Trophoblast cell (in vitro differentiated cells and primary cell): ENCODE results near the gene AUTS2.

ENCODE experiments used
- DNase-seq, 2 donors: peaks; one replicate each; pipeline ENCODE4 v3.0.0-alpha.2; 2016
- H2AFZ ChIP-seq: 2 replicates; pipeline ENCODE4 v1.6.1; 2013; ENCODE audit warnings: low read length, moderate library complexity, mild to moderate bottlenecking; ENCODE audit not compliant: insufficient read depth, poor library complexity
- H2AK5ac ChIP-seq: 2 replicates; pipeline ENCODE4 v1.6.1; 2013; ENCODE audit warnings: mild to moderate bottlenecking, low read length
- H2BK120ac ChIP-seq: 2 replicates; pipeline ENCODE4 v1.6.1; 2013; ENCODE audit warnings: low read length, mild to moderate bottlenecking, moderate library complexity; ENCODE audit not compliant: insufficient read depth, poor library complexity
- H2BK12ac ChIP-seq: 2 replicates; pipeline ENCODE4 v1.6.1; 2013; ENCODE audit warnings: mild to moderate bottlenecking, low read length, moderate library complexity
- H2BK5ac ChIP-seq: 2 replicates; pipeline ENCODE4 v1.6.1; 2013; ENCODE audit warnings: low read length, low read depth, moderate library complexity, mild to moderate bottlenecking; ENCODE audit not compliant: poor library complexity
- H3K14ac ChIP-seq: 2 replicates; pipeline ENCODE4 v1.6.1; 2013; ENCODE audit warnings: mild to moderate bottlenecking, low read length
- H3K18ac ChIP-seq: 2 replicates; pipeline ENCODE4 v1.6.1; 2013; ENCODE audit warnings: mild to moderate bottlenecking, low read length
- H3K23ac ChIP-seq: 2 replicates; pipeline ENCODE4 v1.6.1; 2013; ENCODE audit warnings: low read length
- H3K27ac ChIP-seq: 2 replicates; pipeline ENCODE4 v1.5.1; 2013; ENCODE audit warnings: low read depth, mild to moderate bottlenecking, inconsistent platforms, low read length, moderate library complexity
- H3K27me3 ChIP-seq: 2 replicates; pipeline ENCODE4 v1.6.1; 2013; ENCODE audit warnings: inconsistent platforms, mild to moderate bottlenecking, low read length, moderate library complexity; ENCODE audit not compliant: insufficient read depth
- H3K36me3 ChIP-seq, 2 experiments: 1 replicate in 1 of 2; 2 replicates in 1 of 2; pipeline ENCODE4 v1.6.1; 2013; ENCODE audit warnings: low read length in 2 of 2, mild to moderate bottlenecking in 2 of 2, moderate library complexity in 1 of 2; ENCODE audit not compliant: insufficient read depth in 2 of 2, control insufficient read depth in 1 of 2
- H3K4ac ChIP-seq: 2 replicates; pipeline ENCODE4 v1.6.1; 2013; ENCODE audit warnings: low read depth, mild to moderate bottlenecking, low read length, moderate library complexity
- H3K4me1 ChIP-seq, 2 experiments: 1 replicate in 1 of 2; 2 replicates in 1 of 2; pipeline ENCODE4 v1.6.1; 2013; ENCODE audit warnings: low read length in 2 of 2, mild to moderate bottlenecking in 2 of 2, moderate library complexity in 1 of 2; ENCODE audit not compliant: insufficient read depth in 2 of 2, control insufficient read depth in 1 of 2
- H3K4me2 ChIP-seq: 2 replicates; pipeline ENCODE4 v1.6.1; 2013; ENCODE audit warnings: inconsistent platforms, mild to moderate bottlenecking, low read length, moderate library complexity
- H3K4me3 ChIP-seq: 2 replicates; pipeline ENCODE4 v1.5.1; 2013; ENCODE audit warnings: mild to moderate bottlenecking, low read depth, low read length, inconsistent platforms
- H3K79me1 ChIP-seq: one replicate; pipeline ENCODE4 v1.6.1; 2013; ENCODE audit warnings: low read length
- H3K79me2 ChIP-seq: 2 replicates; pipeline ENCODE4 v1.6.1; 2013; ENCODE audit warnings: low read length, mild to moderate bottlenecking; ENCODE audit not compliant: control insufficient read depth, insufficient read depth, poor library complexity
- H3K9ac ChIP-seq: 2 replicates; pipeline ENCODE4 v1.6.1; 2013; ENCODE audit warnings: mild to moderate bottlenecking, low read length
- H3K9me3 ChIP-seq: 2 replicates; pipeline ENCODE4 v1.6.1; 2013; ENCODE audit warnings: low read depth, mild to moderate bottlenecking, control low read depth, inconsistent platforms, low read length; ENCODE audit not compliant: insufficient read depth
- H4K12ac ChIP-seq: 2 replicates; pipeline ENCODE4 v1.6.1; 2013; ENCODE audit warnings: low read depth, mild to moderate bottlenecking, low read length, moderate library complexity
- H4K8ac ChIP-seq: 2 replicates; pipeline ENCODE4 v1.6.1; 2013; ENCODE audit warnings: low read depth, mild to moderate bottlenecking, low read length, moderate library complexity
- H4K91ac ChIP-seq: one replicate; pipeline ENCODE4 v1.6.1; 2013; ENCODE audit warnings: low read depth, mild to moderate bottlenecking, low read length, moderate library complexity
- WGBS: extraction: QIAGEN DNeasy Blood & Tissue Kit; methylation state at CpG from one replicate; pipeline ENCODE4 v1.1.7; 2013; ENCODE audit warnings: missing lambda C conversion rate; ENCODE audit not compliant: insufficient read length, insufficient coverage; ENCODE audit errors: extremely low coverage; 5-methylcytosine and 5-hydroxymethylcytosine counted together

AUTS2 gene

DNA sequence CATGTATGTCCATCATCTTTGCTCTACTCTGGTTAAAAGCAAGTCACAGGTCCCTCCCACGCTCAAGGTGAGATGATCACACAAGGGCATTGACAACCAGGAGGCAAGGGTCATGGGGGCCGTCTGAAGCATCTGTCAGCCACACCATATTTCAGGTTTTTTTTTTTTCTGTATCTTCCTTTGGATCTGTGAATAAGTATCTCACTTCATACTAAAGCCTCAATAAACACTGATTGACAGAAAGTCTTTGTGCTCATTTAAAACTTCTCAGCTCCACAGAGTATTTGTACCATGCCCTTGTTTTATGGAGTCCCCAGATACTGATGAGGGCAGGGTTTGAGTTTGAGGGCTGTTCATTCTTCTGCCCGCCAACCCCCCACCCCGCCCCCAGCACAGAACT, 45.0 kb downstream of the AUTS2 start:
- Histone ChIP-seq H2BK5ac (no peak overlapping the region), H2BK12ac (no peak overlapping the region), H4K8ac (no peak overlapping the region), H3K4me3 (no peak overlapping the region), H3K36me3 (no peaks in the 10 kb centered on the region), H3K9ac (no peak overlapping the region), H2AFZ (no peak overlapping the region), H3K14ac (no peak overlapping the region), H4K12ac (no peak overlapping the region), H3K23ac (no peak overlapping the region), H3K4me2 (no peak overlapping the region), H3K27me3 (no peaks in the 10 kb centered on the region), H3K79me1 (no peaks in the 10 kb centered on the region), H3K9me3 (no peaks in the 10 kb centered on the region), H2AK5ac (no peak overlapping the region), H3K4ac (no peak overlapping the region), H3K4me1 (peaks cover 0 to 1% of the 10 kb centered on the region in 2 experiments), H2BK120ac (no peak overlapping the region), H4K91ac (no peak overlapping the region), H3K18ac (no peak overlapping the region), H3K79me2 (no peaks in the 10 kb centered on the region), H3K27ac (no peak overlapping the region)
- no CpG with 5 or more reads among the region's 4 CpGs for WGBS
- DNase-seq = no peak

- Histone ChIP-seq H2BK12ac (no peak overlapping the region), H3K27ac (no peak overlapping the region), H3K14ac (no peak overlapping the region)
Observed at GRCh38 chr7:69643708-69644445, 45.6 kb downstream of the AUTS2 start.

DNA sequence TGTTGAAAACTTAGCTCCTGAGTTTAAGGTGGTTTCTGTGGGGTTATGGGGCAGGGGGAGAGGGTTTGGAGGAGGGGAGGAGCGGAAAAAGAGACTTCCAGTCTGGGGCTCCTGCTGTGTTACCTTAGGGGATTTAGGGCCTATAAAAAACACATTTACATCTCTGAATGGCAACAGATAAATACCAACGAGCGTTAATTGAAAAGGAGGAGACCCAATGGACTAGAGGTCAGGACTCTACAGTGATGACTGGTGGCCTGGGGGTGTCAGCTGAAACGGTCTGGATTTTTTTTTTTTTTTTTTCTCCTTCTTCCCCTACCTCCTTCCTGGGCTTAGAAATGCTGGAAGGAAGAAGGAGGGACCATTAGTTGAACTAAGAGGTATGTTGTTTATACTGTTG, 47.4 kb downstream of the AUTS2 start:
- no CpG with 5 or more reads among the region's 4 CpGs for WGBS
- H3K9ac ChIP-seq = no peak overlapping the region
- H4K8ac ChIP-seq = no peak overlapping the region
- no peaks in the 10 kb centered on the region for H3K36me3 ChIP-seq
- no peak overlapping the region for H3K23ac ChIP-seq
- no peak overlapping the region for H3K4ac ChIP-seq
- no peak for DNase-seq
- no peak overlapping the region for H2BK120ac ChIP-seq
- no peak overlapping the region for H3K4me2 ChIP-seq
- no peak overlapping the region for H2AK5ac ChIP-seq
- peaks cover 0 to 1% of the 10 kb centered on the region in 2 experiments for H3K4me1 ChIP-seq
- no peak overlapping the region for H3K4me3 ChIP-seq
- H3K27me3 ChIP-seq = no peaks in the 10 kb centered on the region
- H3K9me3 ChIP-seq = no peaks in the 10 kb centered on the region
- H4K12ac ChIP-seq = no peak overlapping the region
- no peak overlapping the region for H3K18ac ChIP-seq
- no peak overlapping the region for H2BK12ac ChIP-seq
- H3K27ac ChIP-seq = no peak overlapping the region
- H3K79me1 ChIP-seq = no peaks in the 10 kb centered on the region
- no peak overlapping the region for H3K14ac ChIP-seq
- no peaks in the 10 kb centered on the region for H3K79me2 ChIP-seq
- H2BK5ac ChIP-seq = no peak overlapping the region
- no peak overlapping the region for H2AFZ ChIP-seq
- H4K91ac ChIP-seq = no peak overlapping the region

More at GRCh38 chr7:69643708-69644445, 45.6 kb downstream of the AUTS2 start:
- Histone ChIP-seq H3K9me3 (no peaks in the 10 kb centered on the region), H4K8ac (no peak overlapping the region), H2AFZ (no peak overlapping the region), H3K18ac (no peak overlapping the region), H3K36me3 (no peaks in the 10 kb centered on the region), H3K4me2 (no peak overlapping the region), H3K4me3 (no peak overlapping the region), H4K12ac (no peak overlapping the region), H2BK5ac (no peak overlapping the region), H2AK5ac (no peak overlapping the region), H3K4ac (no peak overlapping the region), H3K27me3 (no peaks in the 10 kb centered on the region), H3K79me2 (no peaks in the 10 kb centered on the region), H3K4me1 (peaks cover 0 to 1% of the 10 kb centered on the region in 2 experiments), H4K91ac (no peak overlapping the region), H3K23ac (no peak overlapping the region), H3K79me1 (no peaks in the 10 kb centered on the region), H2BK120ac (no peak overlapping the region), H3K9ac (no peak overlapping the region)
- WGBS = no CpG with 5 or more reads among the region's 3 CpGs
- DNase-seq = peak; percentile 11 to 22

- H4K12ac ChIP-seq = no peak overlapping the region
- H3K18ac ChIP-seq = no peak overlapping the region
- no peaks in the 10 kb centered on the region for H3K27me3 ChIP-seq
- H2BK120ac ChIP-seq = no peak overlapping the region
- H4K91ac ChIP-seq = no peak overlapping the region
- no peak overlapping the region for H3K23ac ChIP-seq
- H4K8ac ChIP-seq = no peak overlapping the region
- no peak overlapping the region for H3K14ac ChIP-seq
- no peak overlapping the region for H2AFZ ChIP-seq
- no peak overlapping the region for H3K9ac ChIP-seq
- no CpG with 5 or more reads among the region's 7 CpGs for WGBS
- H3K9me3 ChIP-seq = no peaks in the 10 kb centered on the region
- H3K36me3 ChIP-seq = no peaks in the 10 kb centered on the region
- no peak overlapping the region for H3K27ac ChIP-seq
- no peaks in the 10 kb centered on the region for H3K79me2 ChIP-seq
- no peaks in the 10 kb centered on the region for H3K79me1 ChIP-seq
- no peak overlapping the region for H3K4me2 ChIP-seq
- H2BK12ac ChIP-seq = no peak overlapping the region
- no peak overlapping the region for H3K4me3 ChIP-seq
- peaks cover 0 to 4% of the 10 kb centered on the region in 2 experiments for H3K4me1 ChIP-seq
- DNase-seq = no peak
- no peak overlapping the region for H3K4ac ChIP-seq
- no peak overlapping the region for H2AK5ac ChIP-seq
- H2BK5ac ChIP-seq = no peak overlapping the region
Observed at GRCh38 chr7:69651101-69651590, 52.9 kb downstream of the AUTS2 start.
